GM10248 (cell line): ENCODE data around the gene ZCCHC24.

Experiments
- CTCF ChIA-PET: fragments of 300-600 bp; sonication (Branson Sonifier 250); formaldehyde crosslinking; extraction: SDS; loops from one replicate; lab custom pipeline; 2021; ENCODE audit warnings: antibody characterized with exemption; lab: Yijun Ruan, JAX
- POLR2A ChIA-PET: fragments of 350-650 bp; sonication (Branson Sonifier 250); formaldehyde crosslinking; extraction: SDS; loops from one replicate; lab custom pipeline; 2020; ENCODE audit warnings: antibody characterized with exemption; lab: Yijun Ruan, JAX
- DNase-seq: peaks from one replicate; pipeline ENCODE4 v3.0.0; 2012; ENCODE audit errors: extremely low spot score
- CTCF ChIP-seq: IDR thresholded peaks from 2 replicates; pipeline ENCODE4 v1.5.1; 2012; ENCODE audit warnings: mild to moderate bottlenecking, low read depth; ENCODE audit errors: extremely low read depth, missing control alignments, control extremely low read depth

The ZCCHC24 gene

DNA sequence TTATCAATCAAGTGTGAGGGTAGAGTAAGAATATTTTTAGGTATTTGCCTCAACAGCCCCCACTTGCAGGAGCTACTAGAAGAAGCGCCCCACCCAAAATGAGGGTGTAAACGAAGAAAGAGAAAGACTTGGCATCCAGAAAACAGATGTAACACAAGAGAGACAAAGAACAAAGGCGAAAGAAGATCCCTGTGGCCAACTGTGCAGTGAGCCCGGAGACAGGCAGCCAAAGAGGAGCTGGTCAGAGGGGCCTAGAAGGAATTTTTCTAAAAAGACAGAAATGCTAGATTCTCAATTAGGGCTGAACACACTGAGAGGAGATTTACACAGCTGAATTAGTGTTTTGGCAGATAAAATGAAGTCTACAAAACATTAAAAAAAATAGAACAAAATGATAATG lies 37.3 kb upstream of the ZCCHC24 start:
- ChIA-PET POLR2A (no interaction called here), CTCF (no interaction called here)
- no peak for DNase-seq
- no peak for TF ChIP-seq CTCF

DNA sequence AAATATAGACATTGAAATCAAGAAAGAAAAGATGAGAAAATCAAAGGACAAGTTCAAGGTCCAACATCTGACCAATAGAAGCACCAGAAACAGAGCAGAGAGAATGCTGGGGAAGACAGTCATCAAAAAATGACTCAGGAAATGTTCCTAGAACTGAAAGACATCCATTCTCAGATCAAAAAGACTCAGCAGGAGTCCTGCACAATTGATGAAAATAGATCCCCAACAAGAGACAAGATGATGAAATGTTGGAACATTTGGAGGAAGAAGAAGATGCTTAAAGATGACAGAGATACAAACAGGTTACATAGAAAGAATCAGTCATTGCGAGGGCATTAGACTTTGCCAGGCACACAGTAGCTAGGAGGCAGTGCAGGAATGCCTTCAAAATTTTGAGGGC lies 36.9 kb upstream of the ZCCHC24 start:
- CTCF ChIA-PET, result interaction anchor here (1.2 kb wide), 1 partner anchor 81 kb away, joined by 3 read pairs; no protein-coding TSS in a partner anchor
- POLR2A ChIA-PET, result no interaction called here
- DNase-seq, result no peak
- TF ChIP-seq CTCF, result no peak

- TF ChIP-seq CTCF, result no peak
- DNase-seq, result no peak
- CTCF ChIA-PET, result interaction anchor here (1.0 to 3.4 kb wide), 3 partner anchors 11 to 105 kb away, joined by 3 to 17 read pairs (median 4); no protein-coding TSS in a partner anchor
- POLR2A ChIA-PET, result no interaction called here
These were observed 34.0 kb upstream of the ZCCHC24 start for GRCh38 chr10:79479283-79479909.

DNA sequence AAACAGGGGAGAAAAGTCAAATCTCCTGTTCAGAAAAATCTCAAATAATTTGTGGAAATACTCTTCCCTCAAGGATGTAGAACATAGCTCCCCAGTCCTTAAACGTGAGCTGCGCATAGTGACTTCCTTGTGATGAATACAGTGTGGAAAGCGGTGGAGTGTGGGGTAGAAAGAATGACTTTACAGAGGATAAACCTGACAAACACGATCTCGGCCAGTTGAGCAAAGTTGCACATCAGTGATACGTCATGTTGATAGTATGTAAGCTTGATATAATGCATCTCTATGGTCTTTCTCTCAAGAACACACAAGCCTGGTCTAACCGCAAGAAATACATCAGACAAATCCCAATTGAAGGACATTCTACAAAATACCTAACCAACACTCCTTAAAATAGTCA lies 32.0 kb upstream of the ZCCHC24 start:
- no peak for DNase-seq
- ChIA-PET CTCF (interaction anchor here (1.3 to 3.1 kb wide), 5 partner anchors 9 to 131 kb away, joined by 3 to 25 read pairs (median 4); no protein-coding TSS in a partner anchor), POLR2A (no interaction called here)
- TF ChIP-seq CTCF, result no peak

GRCh38 chr10:79476645-79477044 lies 31.2 kb upstream of the ZCCHC24 start:
- no peak for TF ChIP-seq CTCF
- ChIA-PET CTCF (interaction anchor here (1.3 to 3.1 kb wide), 5 partner anchors 9 to 130 kb away, joined by 3 to 25 read pairs (median 4); no protein-coding TSS in a partner anchor), POLR2A (no interaction called here)
- DNase-seq, result no peak

- DNase-seq, result no peak
- no peak for TF ChIP-seq CTCF
- ChIA-PET POLR2A (no interaction called here), CTCF (interaction anchor here (0.8 to 3.1 kb wide), 5 partner anchors 8 to 101 kb away, joined by 3 to 25 read pairs (median 5); no protein-coding TSS in a partner anchor)
These were observed 30.5 kb upstream of the ZCCHC24 start for GRCh38 chr10:79475877-79476276.
